Bronchial epithelial cell (primary cell): ENCODE data around the gene TEN1. TPM values are rescaled to one million over a fixed set of nuclear protein-coding genes. Genes with fewer than 3 reads are reported as not detected.
"Not testable (repeated sequence)": the region's sequence is repeated elsewhere in the genome, so short reads cannot be mapped to it uniquely, and the experiment has no call there.

Experiments used
- DNase-seq: peaks from one replicate; pipeline ENCODE4 v3.0.0-alpha.2; 2010; ENCODE audit warnings: low read depth
- FAIRE-seq: peaks from 2 replicates; lab custom pipeline; 2011; peaks lifted over from hg19 to GRCh38; lab: Jason Lieb, UNC
- H3K27me3 ChIP-seq: 2 replicates; pipeline ENCODE4 v1.5.1; 2011; ENCODE audit warnings: low read length; ENCODE audit not compliant: control insufficient read depth, insufficient read depth
- H3K36me3 ChIP-seq: 2 replicates; pipeline ENCODE4 v1.5.1; 2011; ENCODE audit warnings: low read length; ENCODE audit not compliant: control insufficient read depth, insufficient read depth
- H3K4me3 ChIP-seq: 2 replicates; pipeline ENCODE4 v1.5.1; 2011; ENCODE audit warnings: mild to moderate bottlenecking, low read depth, low read length, control low read depth
- total RNA-seq: library from RNA; depleted of rRNA; stranded (reverse); fragments of >200 nt; gene quantifications from 2 replicates; pipeline ENCODE4 v1.2.1, GENCODE V29; 2014
- TF ChIP-seq, protein P1 (sequence below): IDR thresholded peaks from 2 replicates; pipeline ENCODE4 v1.5.1; 2011; ENCODE audit warnings: mild to moderate bottlenecking, moderate library complexity, low read length, control low read depth, inconsistent platforms; ENCODE audit not compliant: insufficient read depth, severe bottlenecking

TEN1 gene
- total RNA-seq, 1 donor from 2014 or later: 24.5 TPM

- no peak overlapping the region for H3K4me3 ChIP-seq
- DNase-seq: no peak
- no peaks in the 10 kb centered on the region for H3K27me3 ChIP-seq
- H3K36me3 ChIP-seq: peaks cover 29% of the 10 kb centered on the region
- FAIRE-seq: peak; percentile 18
- TF ChIP-seq, protein P1, sequence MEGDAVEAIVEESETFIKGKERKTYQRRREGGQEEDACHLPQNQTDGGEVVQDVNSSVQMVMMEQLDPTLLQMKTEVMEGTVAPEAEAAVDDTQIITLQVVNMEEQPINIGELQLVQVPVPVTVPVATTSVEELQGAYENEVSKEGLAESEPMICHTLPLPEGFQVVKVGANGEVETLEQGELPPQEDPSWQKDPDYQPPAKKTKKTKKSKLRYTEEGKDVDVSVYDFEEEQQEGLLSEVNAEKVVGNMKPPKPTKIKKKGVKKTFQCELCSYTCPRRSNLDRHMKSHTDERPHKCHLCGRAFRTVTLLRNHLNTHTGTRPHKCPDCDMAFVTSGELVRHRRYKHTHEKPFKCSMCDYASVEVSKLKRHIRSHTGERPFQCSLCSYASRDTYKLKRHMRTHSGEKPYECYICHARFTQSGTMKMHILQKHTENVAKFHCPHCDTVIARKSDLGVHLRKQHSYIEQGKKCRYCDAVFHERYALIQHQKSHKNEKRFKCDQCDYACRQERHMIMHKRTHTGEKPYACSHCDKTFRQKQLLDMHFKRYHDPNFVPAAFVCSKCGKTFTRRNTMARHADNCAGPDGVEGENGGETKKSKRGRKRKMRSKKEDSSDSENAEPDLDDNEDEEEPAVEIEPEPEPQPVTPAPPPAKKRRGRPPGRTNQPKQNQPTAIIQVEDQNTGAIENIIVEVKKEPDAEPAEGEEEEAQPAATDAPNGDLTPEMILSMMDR: no peak
Measured at GRCh38 chr17:75950855-75951554, 28.0 kb upstream of the TEN1 start.

- no peaks in the 10 kb centered on the region for H3K27me3 ChIP-seq
- H3K36me3 ChIP-seq: peaks cover 8% of the 10 kb centered on the region
- DNase-seq (peak; percentile 42), FAIRE-seq (no peak)
- no peak overlapping the region for H3K4me3 ChIP-seq
- TF ChIP-seq, protein P1: no peak
Measured at GRCh38 chr17:75959051-75959838, 19.8 kb upstream of the TEN1 start.

GRCh38 chr17:75959839-75960511 is 19.1 kb upstream of the TEN1 start:
- no peak for DNase-seq
- peaks cover 8% of the 10 kb centered on the region for H3K36me3 ChIP-seq
- no peak for FAIRE-seq
- H3K27me3 ChIP-seq: no peaks in the 10 kb centered on the region
- no peak overlapping the region for H3K4me3 ChIP-seq
- TF ChIP-seq, protein P1: no peak

GRCh38 chr17:75965468-75965867 is 13.6 kb upstream of the TEN1 start:
- TF ChIP-seq, protein P1: no peak
- FAIRE-seq: no peak
- Histone ChIP-seq H3K4me3 (no peak overlapping the region), H3K27me3 (no peaks in the 10 kb centered on the region), H3K36me3 (peaks cover 1% of the 10 kb centered on the region)
- DNase-seq: no peak

- DNase-seq, H3K36me3 ChIP-seq, H3K4me3 ChIP-seq, FAIRE-seq, H3K27me3 ChIP-seq: not testable (repeated sequence)
Measured at GRCh38 chr17:75969044-75969443, 10.0 kb upstream of the TEN1 start.

DNA sequence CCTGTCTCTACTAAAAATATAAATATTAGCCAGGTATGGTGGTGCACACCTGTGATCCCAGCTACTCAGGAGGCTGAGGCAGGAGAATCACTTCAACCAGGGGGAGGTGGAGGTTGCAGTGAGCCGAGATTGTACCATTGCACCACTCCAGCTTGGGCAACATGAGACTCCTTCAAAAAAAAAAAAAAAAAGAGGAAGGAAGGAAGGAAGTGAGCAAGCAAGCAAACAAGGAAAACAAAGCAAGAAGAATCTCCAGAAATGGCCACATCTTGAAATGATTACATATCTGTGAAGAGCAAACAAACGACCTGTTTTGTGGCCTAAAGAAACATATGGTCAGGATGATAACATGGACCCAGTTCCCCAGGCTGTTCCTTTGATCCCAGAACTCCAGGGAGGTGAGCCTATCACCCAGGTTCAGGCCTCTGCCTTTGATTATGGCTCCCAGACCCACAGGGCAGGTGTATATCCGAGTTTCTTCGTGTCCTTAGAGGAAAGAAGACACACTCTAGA is 9.0 kb upstream of the TEN1 start:
- no peak for FAIRE-seq
- DNase-seq: no peak
- Histone ChIP-seq H3K27me3 (no peaks in the 10 kb centered on the region), H3K36me3 (peaks cover 1% of the 10 kb centered on the region), H3K4me3 (no peak overlapping the region)
- TF ChIP-seq, protein P1: no peak
